SK-N-SH treated with all-trans-retinoic acid at 6 μM for 48 hours (cell line): ENCODE measurements around the gene SLC35B1.

Experiments
- ATAC-seq: fragments of 200-7000 bp; cut with Tn5 transposase; 3 replicates; pipeline ENCODE4 v1.9.1; 2020; ENCODE audit warnings: mild to moderate bottlenecking, moderate library complexity
- ARNTL ChIP-seq: fragments of 450-650 bp; formaldehyde crosslinking; IDR thresholded peaks from 2 replicates; pipeline ENCODE4 v1.5.0; 2020; ENCODE audit warnings: low read depth, mild to moderate bottlenecking, moderate library complexity, borderline replicate concordance
- BACH2 ChIP-seq: fragments of 250-450 bp; sonication (Bioruptor Pico); IDR thresholded peaks from 2 replicates; pipeline ENCODE4 v1.9.0; 2021; ENCODE audit warnings: mild to moderate bottlenecking, borderline replicate concordance
- CSDC2 ChIP-seq: fragments of 250-450 bp; sonication (Bioruptor Pico); IDR thresholded peaks from 2 replicates; pipeline ENCODE4 v1.5.0; 2020; ENCODE audit warnings: mild to moderate bottlenecking, moderate library complexity
- GLIS3 ChIP-seq: fragments of 250-450 bp; sonication (Bioruptor Pico); IDR thresholded peaks from 2 replicates; pipeline ENCODE4 v1.5.0; 2020; ENCODE audit warnings: mild to moderate bottlenecking, moderate library complexity
- ISL1 ChIP-seq: fragments of 250-450 bp; sonication (Bioruptor Pico); IDR thresholded peaks from 2 replicates; pipeline ENCODE4 v2.1.2; 2022; ENCODE audit warnings: mild to moderate bottlenecking, moderate library complexity
- OSR1 ChIP-seq: fragments of 250-450 bp; sonication (Bioruptor Pico); IDR thresholded peaks from 2 replicates; pipeline ENCODE4 v1.8.0; 2022; ENCODE audit warnings: moderate library complexity, mild to moderate bottlenecking, inconsistent platforms
- PPARA ChIP-seq: fragments of 250-450 bp; sonication (Bioruptor Pico); IDR thresholded peaks from 2 replicates; pipeline ENCODE4 v1.5.0; 2020; ENCODE audit warnings: mild to moderate bottlenecking, borderline replicate concordance
- RARB ChIP-seq: fragments of 250-450 bp; sonication (Bioruptor Pico); IDR thresholded peaks from 2 replicates; pipeline ENCODE4 v1.8.0; 2021; ENCODE audit warnings: mild to moderate bottlenecking, moderate library complexity
- SNAI2 ChIP-seq: fragments of 250-450 bp; sonication (Bioruptor Pico); IDR thresholded peaks from 2 replicates; pipeline ENCODE4 v1.5.0; 2020; ENCODE audit warnings: mild to moderate bottlenecking, moderate library complexity
- TCF4 ChIP-seq: fragments of 250-450 bp; sonication (Bioruptor Pico); IDR thresholded peaks from 2 replicates; pipeline ENCODE4 v1.8.0; 2021; ENCODE audit warnings: mild to moderate bottlenecking, moderate library complexity, borderline replicate concordance
- TOX ChIP-seq: fragments of 250-450 bp; sonication (Bioruptor Pico); IDR thresholded peaks from 2 replicates; pipeline ENCODE4 v1.8.0; 2021; ENCODE audit warnings: mild to moderate bottlenecking, moderate library complexity, borderline replicate concordance
- ZC3H10 ChIP-seq: fragments of 250-450 bp; sonication (Bioruptor Pico); IDR thresholded peaks from 2 replicates; pipeline ENCODE4 v1.5.1; 2021; ENCODE audit warnings: mild to moderate bottlenecking, moderate library complexity
- ZFP3 ChIP-seq: fragments of 250-450 bp; sonication (Bioruptor Pico); IDR thresholded peaks from 2 replicates; pipeline ENCODE4 v1.5.0; 2020; ENCODE audit warnings: mild to moderate bottlenecking, moderate library complexity
- ZFP30 ChIP-seq: fragments of 450-650 bp; formaldehyde crosslinking; IDR thresholded peaks from 2 replicates; pipeline ENCODE4 v1.5.0; 2022; ENCODE audit warnings: mild to moderate bottlenecking, moderate library complexity
- ZNF565 ChIP-seq: fragments of 450-650 bp; formaldehyde crosslinking; conservative IDR thresholded peaks from 2 replicates; pipeline ENCODE4 v1.5.0; 2020; ENCODE audit warnings: low read depth, mild to moderate bottlenecking, moderate library complexity
- ZNF70 ChIP-seq: fragments of 450-650 bp; formaldehyde crosslinking; IDR thresholded peaks from 2 replicates; pipeline ENCODE4 v1.5.0; 2020; ENCODE audit warnings: mild to moderate bottlenecking, moderate library complexity
- ZNF8 ChIP-seq: fragments of 450-650 bp; formaldehyde crosslinking; IDR thresholded peaks from 2 replicates; pipeline ENCODE4 v1.5.0; 2020; ENCODE audit warnings: mild to moderate bottlenecking, moderate library complexity
- TF ChIP-seq, protein P1 (sequence below): fragments of 250-450 bp; sonication (Bioruptor Pico); IDR thresholded peaks from 2 replicates; pipeline ENCODE4 v1.8.0; 2021; ENCODE audit warnings: low read depth, mild to moderate bottlenecking, moderate library complexity, borderline replicate concordance
- TF ChIP-seq, protein P2 (sequence below): fragments of 250-450 bp; sonication (Bioruptor Pico); IDR thresholded peaks from 2 replicates; pipeline ENCODE4 v1.5.1; 2020; ENCODE audit warnings: low read depth, mild to moderate bottlenecking, moderate library complexity
- TF ChIP-seq, protein P3 (sequence below): fragments of 250-450 bp; sonication (Bioruptor Pico); IDR thresholded peaks from 2 replicates; pipeline ENCODE4 v1.5.0; 2020; ENCODE audit warnings: mild to moderate bottlenecking, moderate library complexity
- TF ChIP-seq, protein P4 (sequence below): fragments of 250-450 bp; sonication (Bioruptor Pico); IDR thresholded peaks from 2 replicates; pipeline ENCODE4 v1.5.1; 2021; ENCODE audit warnings: mild to moderate bottlenecking, moderate library complexity
- TF ChIP-seq, protein P5 (sequence below): fragments of 250-450 bp; sonication (Bioruptor Pico); IDR thresholded peaks from 2 replicates; pipeline ENCODE4 v1.8.0; 2020; ENCODE audit warnings: mild to moderate bottlenecking, moderate library complexity, borderline replicate concordance

The SLC35B1 gene

DNA sequence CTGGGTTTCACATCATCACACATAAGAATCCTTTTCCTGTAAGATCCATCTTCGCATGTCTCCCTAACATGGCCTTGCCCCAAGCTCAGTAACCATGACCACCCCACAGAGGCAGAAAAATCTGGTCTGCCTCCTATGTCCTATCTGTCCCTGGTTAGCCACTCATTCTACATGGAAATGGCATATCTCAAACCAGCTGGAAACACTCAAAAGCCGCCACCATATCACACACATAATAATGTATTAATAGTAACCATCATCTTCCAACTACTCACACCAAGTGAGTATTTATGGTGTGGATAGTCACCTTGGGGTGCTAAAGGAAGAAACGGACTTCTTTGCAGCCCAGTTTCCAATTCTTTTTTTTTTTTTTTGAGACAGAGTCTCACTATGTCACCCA lies 44.7 kb upstream of the SLC35B1 start:
- ATAC-seq, result no peak
- TF ChIP-seq ISL1 (CRISPR knock-in tag), result no peak
- TF ChIP-seq, protein P1, sequence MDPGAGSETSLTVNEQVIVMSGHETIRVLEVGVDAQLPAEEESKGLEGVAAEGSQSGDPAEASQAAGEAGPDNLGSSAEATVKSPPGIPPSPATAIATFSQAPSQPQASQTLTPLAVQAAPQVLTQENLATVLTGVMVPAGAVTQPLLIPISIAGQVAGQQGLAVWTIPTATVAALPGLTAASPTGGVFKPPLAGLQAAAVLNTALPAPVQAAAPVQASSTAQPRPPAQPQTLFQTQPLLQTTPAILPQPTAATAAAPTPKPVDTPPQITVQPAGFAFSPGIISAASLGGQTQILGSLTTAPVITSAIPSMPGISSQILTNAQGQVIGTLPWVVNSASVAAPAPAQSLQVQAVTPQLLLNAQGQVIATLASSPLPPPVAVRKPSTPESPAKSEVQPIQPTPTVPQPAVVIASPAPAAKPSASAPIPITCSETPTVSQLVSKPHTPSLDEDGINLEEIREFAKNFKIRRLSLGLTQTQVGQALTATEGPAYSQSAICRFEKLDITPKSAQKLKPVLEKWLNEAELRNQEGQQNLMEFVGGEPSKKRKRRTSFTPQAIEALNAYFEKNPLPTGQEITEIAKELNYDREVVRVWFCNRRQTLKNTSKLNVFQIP (CRISPR knock-in tag), result no peak
- TF ChIP-seq ZNF70 (CRISPR knock-in tag), result no peak
- TF ChIP-seq, protein P2, sequence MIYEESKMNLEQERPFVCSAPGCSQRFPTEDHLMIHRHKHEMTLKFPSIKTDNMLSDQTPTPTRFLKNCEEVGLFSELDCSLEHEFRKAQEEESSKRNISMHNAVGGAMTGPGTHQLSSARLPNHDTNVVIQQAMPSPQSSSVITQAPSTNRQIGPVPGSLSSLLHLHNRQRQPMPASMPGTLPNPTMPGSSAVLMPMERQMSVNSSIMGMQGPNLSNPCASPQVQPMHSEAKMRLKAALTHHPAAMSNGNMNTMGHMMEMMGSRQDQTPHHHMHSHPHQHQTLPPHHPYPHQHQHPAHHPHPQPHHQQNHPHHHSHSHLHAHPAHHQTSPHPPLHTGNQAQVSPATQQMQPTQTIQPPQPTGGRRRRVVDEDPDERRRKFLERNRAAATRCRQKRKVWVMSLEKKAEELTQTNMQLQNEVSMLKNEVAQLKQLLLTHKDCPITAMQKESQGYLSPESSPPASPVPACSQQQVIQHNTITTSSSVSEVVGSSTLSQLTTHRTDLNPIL (CRISPR knock-in tag), result no peak
- no peak for TF ChIP-seq SNAI2 (CRISPR knock-in tag)
- TF ChIP-seq ZFP30 (CRISPR knock-in tag), result no peak
- no peak for TF ChIP-seq ARNTL (CRISPR knock-in tag)
- no peak for TF ChIP-seq BACH2 (CRISPR knock-in tag)
- TF ChIP-seq TOX (CRISPR knock-in tag), result no peak
- no peak for TF ChIP-seq ZNF565 (CRISPR knock-in tag)
- TF ChIP-seq TCF4 (CRISPR knock-in tag), result no peak
- TF ChIP-seq, protein P3, sequence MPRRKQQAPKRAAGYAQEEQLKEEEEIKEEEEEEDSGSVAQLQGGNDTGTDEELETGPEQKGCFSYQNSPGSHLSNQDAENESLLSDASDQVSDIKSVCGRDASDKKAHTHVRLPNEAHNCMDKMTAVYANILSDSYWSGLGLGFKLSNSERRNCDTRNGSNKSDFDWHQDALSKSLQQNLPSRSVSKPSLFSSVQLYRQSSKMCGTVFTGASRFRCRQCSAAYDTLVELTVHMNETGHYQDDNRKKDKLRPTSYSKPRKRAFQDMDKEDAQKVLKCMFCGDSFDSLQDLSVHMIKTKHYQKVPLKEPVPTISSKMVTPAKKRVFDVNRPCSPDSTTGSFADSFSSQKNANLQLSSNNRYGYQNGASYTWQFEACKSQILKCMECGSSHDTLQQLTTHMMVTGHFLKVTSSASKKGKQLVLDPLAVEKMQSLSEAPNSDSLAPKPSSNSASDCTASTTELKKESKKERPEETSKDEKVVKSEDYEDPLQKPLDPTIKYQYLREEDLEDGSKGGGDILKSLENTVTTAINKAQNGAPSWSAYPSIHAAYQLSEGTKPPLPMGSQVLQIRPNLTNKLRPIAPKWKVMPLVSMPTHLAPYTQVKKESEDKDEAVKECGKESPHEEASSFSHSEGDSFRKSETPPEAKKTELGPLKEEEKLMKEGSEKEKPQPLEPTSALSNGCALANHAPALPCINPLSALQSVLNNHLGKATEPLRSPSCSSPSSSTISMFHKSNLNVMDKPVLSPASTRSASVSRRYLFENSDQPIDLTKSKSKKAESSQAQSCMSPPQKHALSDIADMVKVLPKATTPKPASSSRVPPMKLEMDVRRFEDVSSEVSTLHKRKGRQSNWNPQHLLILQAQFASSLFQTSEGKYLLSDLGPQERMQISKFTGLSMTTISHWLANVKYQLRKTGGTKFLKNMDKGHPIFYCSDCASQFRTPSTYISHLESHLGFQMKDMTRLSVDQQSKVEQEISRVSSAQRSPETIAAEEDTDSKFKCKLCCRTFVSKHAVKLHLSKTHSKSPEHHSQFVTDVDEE (CRISPR knock-in tag), result no peak
- TF ChIP-seq ZC3H10 (CRISPR knock-in tag), result no peak
- TF ChIP-seq GLIS3 (CRISPR knock-in tag), result no peak
- TF ChIP-seq, protein P4, sequence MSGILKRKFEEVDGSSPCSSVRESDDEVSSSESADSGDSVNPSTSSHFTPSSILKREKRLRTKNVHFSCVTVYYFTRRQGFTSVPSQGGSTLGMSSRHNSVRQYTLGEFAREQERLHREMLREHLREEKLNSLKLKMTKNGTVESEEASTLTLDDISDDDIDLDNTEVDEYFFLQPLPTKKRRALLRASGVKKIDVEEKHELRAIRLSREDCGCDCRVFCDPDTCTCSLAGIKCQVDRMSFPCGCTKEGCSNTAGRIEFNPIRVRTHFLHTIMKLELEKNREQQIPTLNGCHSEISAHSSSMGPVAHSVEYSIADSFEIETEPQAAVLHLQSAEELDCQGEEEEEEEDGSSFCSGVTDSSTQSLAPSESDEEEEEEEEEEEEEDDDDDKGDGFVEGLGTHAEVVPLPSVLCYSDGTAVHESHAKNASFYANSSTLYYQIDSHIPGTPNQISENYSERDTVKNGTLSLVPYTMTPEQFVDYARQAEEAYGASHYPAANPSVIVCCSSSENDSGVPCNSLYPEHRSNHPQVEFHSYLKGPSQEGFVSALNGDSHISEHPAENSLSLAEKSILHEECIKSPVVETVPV, result no peak
- no peak for TF ChIP-seq ZFP3
- no peak for TF ChIP-seq ZNF8
- TF ChIP-seq OSR1 (CRISPR knock-in tag), result no peak
- no peak for TF ChIP-seq PPARA (CRISPR knock-in tag)
- TF ChIP-seq, protein P5, sequence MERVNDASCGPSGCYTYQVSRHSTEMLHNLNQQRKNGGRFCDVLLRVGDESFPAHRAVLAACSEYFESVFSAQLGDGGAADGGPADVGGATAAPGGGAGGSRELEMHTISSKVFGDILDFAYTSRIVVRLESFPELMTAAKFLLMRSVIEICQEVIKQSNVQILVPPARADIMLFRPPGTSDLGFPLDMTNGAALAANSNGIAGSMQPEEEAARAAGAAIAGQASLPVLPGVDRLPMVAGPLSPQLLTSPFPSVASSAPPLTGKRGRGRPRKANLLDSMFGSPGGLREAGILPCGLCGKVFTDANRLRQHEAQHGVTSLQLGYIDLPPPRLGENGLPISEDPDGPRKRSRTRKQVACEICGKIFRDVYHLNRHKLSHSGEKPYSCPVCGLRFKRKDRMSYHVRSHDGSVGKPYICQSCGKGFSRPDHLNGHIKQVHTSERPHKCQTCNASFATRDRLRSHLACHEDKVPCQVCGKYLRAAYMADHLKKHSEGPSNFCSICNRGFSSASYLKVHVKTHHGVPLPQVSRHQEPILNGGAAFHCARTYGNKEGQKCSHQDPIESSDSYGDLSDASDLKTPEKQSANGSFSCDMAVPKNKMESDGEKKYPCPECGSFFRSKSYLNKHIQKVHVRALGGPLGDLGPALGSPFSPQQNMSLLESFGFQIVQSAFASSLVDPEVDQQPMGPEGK (CRISPR knock-in tag), result no peak

DNA sequence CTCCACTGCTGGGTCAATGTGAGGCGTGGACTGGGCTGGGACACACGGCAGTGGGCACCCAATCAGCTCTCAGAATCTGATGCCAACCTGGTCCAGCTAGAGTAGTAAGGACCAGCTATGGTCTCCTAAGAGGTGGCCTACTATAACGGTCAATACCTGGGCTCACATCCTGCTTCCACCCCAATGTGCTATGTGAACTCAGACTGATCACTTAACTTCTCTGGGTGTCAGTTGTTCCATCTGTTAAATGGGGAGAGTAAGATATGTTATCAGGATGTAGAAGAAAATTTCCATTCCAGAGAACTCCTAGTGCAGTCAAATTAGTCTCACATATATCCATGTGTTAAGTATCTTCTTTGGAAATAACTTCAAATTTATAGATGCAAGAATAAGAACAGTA lies 42.0 kb upstream of the SLC35B1 start:
- TF ChIP-seq ARNTL (CRISPR knock-in tag) (no peak), SNAI2 (CRISPR knock-in tag) (no peak), ZFP30 (CRISPR knock-in tag) (no peak), ZC3H10 (CRISPR knock-in tag) (no peak), CSDC2 (CRISPR knock-in tag) (no peak), RARB (no peak), ZNF8 (no peak), ZNF70 (CRISPR knock-in tag) (no peak), OSR1 (CRISPR knock-in tag) (no peak), GLIS3 (CRISPR knock-in tag) (no peak)
- TF ChIP-seq, protein P5 (CRISPR knock-in tag), result no peak
- TF ChIP-seq, protein P3 (CRISPR knock-in tag), result no peak
- no peak for ATAC-seq
